Osteoblast (primary cell): Measurements from ENCODE around the gene HPD. TPM values are rescaled to one million over a fixed set of nuclear protein-coding genes. Genes with fewer than 3 reads are reported as not detected.
A peak's percentile ranks its signal among the peaks of the same experiment; 100 is the strongest.

Experiments
- DNase-seq: peaks from one replicate; pipeline ENCODE4 v3.0.0; 2011; ENCODE audit warnings: low spot score, mixed read lengths; ENCODE audit not compliant: insufficient read length; ENCODE audit errors: missing footprints
- H2AFZ ChIP-seq: 2 replicates; pipeline ENCODE4 v1.6.0; 2011; ENCODE audit warnings: mild to moderate bottlenecking, low read length
- H3K27ac ChIP-seq: 2 replicates; pipeline ENCODE4 v1.5.1; 2011; ENCODE audit warnings: mild to moderate bottlenecking, low read depth, low read length, moderate library complexity
- H3K27me3 ChIP-seq: 2 replicates; pipeline ENCODE4 v1.6.0; 2012; ENCODE audit warnings: mild to moderate bottlenecking, control low read depth, inconsistent platforms, low read length, moderate library complexity; ENCODE audit not compliant: insufficient read depth
- H3K36me3 ChIP-seq: 2 replicates; pipeline ENCODE4 v1.5.1; 2011; ENCODE audit warnings: mild to moderate bottlenecking, low read length, control low read depth, moderate library complexity; ENCODE audit not compliant: insufficient read depth
- H3K4me1 ChIP-seq: 2 replicates; pipeline ENCODE4 v1.5.1; 2011; ENCODE audit warnings: mild to moderate bottlenecking, low read length, control low read depth, moderate library complexity; ENCODE audit not compliant: insufficient read depth
- H3K4me2 ChIP-seq: 2 replicates; pipeline ENCODE4 v1.6.0; 2011; ENCODE audit warnings: mild to moderate bottlenecking, low read length; ENCODE audit not compliant: insufficient read depth
- H3K4me3 ChIP-seq: fragments of 200-600 bp; sonication (generic); 3 replicates; pipeline ENCODE4 v1.5.1; 2012; ENCODE audit warnings: mild to moderate bottlenecking, low read length, inconsistent platforms; ENCODE audit not compliant: insufficient read depth
- H3K79me2 ChIP-seq: 2 replicates; pipeline ENCODE4 v1.6.0; 2012; ENCODE audit warnings: mild to moderate bottlenecking, low read length, control low read depth, inconsistent platforms; ENCODE audit not compliant: insufficient read depth
- H3K9me3 ChIP-seq: 2 replicates; pipeline ENCODE4 v1.5.1; 2011; ENCODE audit warnings: low read depth, low read length, control low read depth
- H4K20me1 ChIP-seq: 2 replicates; pipeline ENCODE4 v1.6.0; 2012; ENCODE audit warnings: mild to moderate bottlenecking, low read length, control low read depth; ENCODE audit not compliant: insufficient read depth
- CTCF ChIP-seq: IDR thresholded peaks from 2 replicates; pipeline ENCODE4 v1.5.1; 2011; ENCODE audit warnings: mild to moderate bottlenecking, low read depth, low read length, moderate library complexity; ENCODE audit errors: extremely low read depth
- total RNA-seq: library from RNA; depleted of rRNA; stranded (reverse); fragments of >200 nt; gene quantifications from 2 replicates; pipeline ENCODE4 v1.2.3, GENCODE V29; 2012

The HPD gene
- under 0.01 TPM in 1 of 2 replicates, not detected in the other for total RNA-seq

GRCh38 chr12:121858662-121859572, at the start of gene HPD:
Gene HPD, minus strand, starts transcription at chr12:121858859. Its CDS starts 36 bp downstream, at chr12:121858823.
- Histone ChIP-seq H2AFZ (peak within 1 kb of the TSS; percentile 52), H3K79me2 (no peaks in the 10 kb centered on the region), H3K27ac (peak within 1 kb of the TSS; percentile 79), H3K4me1 (peaks cover 24% of the 10 kb centered on the region), H3K36me3 (no peaks in the 10 kb centered on the region), H3K4me3 (peak within 1 kb of the TSS; percentile 9), H3K4me2 (peak within 1 kb of the TSS; percentile 47), H3K9me3 (no peaks in the 10 kb centered on the region), H3K27me3 (peaks cover 7% of the 10 kb centered on the region), H4K20me1 (no peaks in the 10 kb centered on the region)
- DNase-seq: peak; percentile 96
- no peak for TF ChIP-seq CTCF

GRCh38 chr12:121905746-121906145, 47.1 kb upstream of the HPD start:
- Histone ChIP-seq H3K27ac (peak overlapping the region; percentile 19), H3K9me3 (no peaks in the 10 kb centered on the region), H3K27me3 (no peaks in the 10 kb centered on the region), H3K79me2 (peaks cover 31% of the 10 kb centered on the region), H3K4me3 (no peak overlapping the region), H2AFZ (no peak overlapping the region), H3K36me3 (peaks cover 68% of the 10 kb centered on the region), H3K4me2 (no peak overlapping the region), H3K4me1 (no peaks in the 10 kb centered on the region), H4K20me1 (no peaks in the 10 kb centered on the region)
- no peak for TF ChIP-seq CTCF
- no peak for DNase-seq

DNA sequence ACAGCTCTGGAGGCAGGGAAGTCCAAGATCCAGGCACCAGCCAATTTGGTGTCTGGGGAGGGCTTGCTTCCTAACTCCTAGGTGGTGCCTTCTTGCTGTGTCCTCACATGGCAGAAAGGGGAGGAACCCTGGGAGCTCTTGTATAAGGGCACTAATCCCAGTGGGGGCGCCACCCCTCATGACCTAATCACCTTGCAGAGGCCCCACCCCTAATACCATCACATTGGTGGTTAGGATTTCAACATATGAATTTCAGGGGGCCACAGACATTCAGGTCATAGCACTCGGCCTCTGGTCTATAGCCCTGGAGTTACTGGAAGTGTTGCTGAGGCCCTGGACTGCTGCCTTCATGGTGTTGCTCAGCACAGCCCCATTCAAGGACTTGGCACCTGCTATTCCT, 44.5 kb upstream of the HPD start:
- no peak overlapping the region for H3K27ac ChIP-seq
- H3K4me1 ChIP-seq: no peaks in the 10 kb centered on the region
- no peak for DNase-seq

More for the DNA sequence above, 44.5 kb upstream of the HPD start:
- Histone ChIP-seq H3K4me2 (no peak overlapping the region), H2AFZ (no peak overlapping the region), H3K79me2 (peaks cover 18% of the 10 kb centered on the region), H3K27me3 (no peaks in the 10 kb centered on the region), H3K36me3 (peaks cover 69% of the 10 kb centered on the region), H4K20me1 (no peaks in the 10 kb centered on the region), H3K4me3 (no peak overlapping the region), H3K9me3 (no peaks in the 10 kb centered on the region)
- no peak for TF ChIP-seq CTCF
